Adrenal gland (tissue), 12 donors: ENCODE measurements around the gene ALPP. TPM values are rescaled to one million over a fixed set of nuclear protein-coding genes. Genes with fewer than 3 reads are reported as not detected.

Source experiments
- DNase-seq, 7 donors: peaks; one replicate each; pipeline ENCODE4 v3.0.0-alpha.2; 2019 to 2020
- H3K27ac ChIP-seq, 5 donors: fragments of 200-600 bp; sonication (generic) in 4 of 5; 1 replicate in 3 of 5; 2 replicates in 2 of 5; pipeline versions ENCODE4 v1.5.1 to v1.8.0; 2016 to 2020; ENCODE audit warnings: mild to moderate bottlenecking in 1 of 5
- H3K27me3 ChIP-seq: fragments of 200-600 bp; 2 replicates; pipeline ENCODE4 v1.8.0; 2021
- H3K36me3 ChIP-seq, 2 donors: fragments of 200-600 bp; replicated peaks in 1 of 2; 1 replicate in 1 of 2; 2 replicates in 1 of 2; pipeline versions ENCODE4 v1.5.1 to v1.8.0; 2018 to 2022
- H3K4me1 ChIP-seq, 2 donors: fragments of 200-600 bp; replicated peaks in 1 of 2; 1 replicate in 1 of 2; 2 replicates in 1 of 2; pipeline versions ENCODE4 v1.5.1 to v1.8.0; 2018 to 2021
- H3K4me3 ChIP-seq, 4 donors: fragments of 200-600 bp; sonication (generic) in 3 of 4; one replicate each; pipeline ENCODE4 v1.5.1; 2016 to 2018
- H3K9me3 ChIP-seq, 3 donors: fragments of 200-600 bp; sonication (generic) in 1 of 3; replicated peaks in 1 of 3; 1 replicate in 2 of 3; 2 replicates in 1 of 3; pipeline versions ENCODE4 v1.5.1 to v1.8.0; 2016 to 2021
- POLR2A ChIP-seq, 2 donors: fragments of 450-650 bp; IDR thresholded peaks; one replicate each; pipeline ENCODE4 v1.6.1; 2017; ENCODE audit warnings: antibody characterized with exemption in 2 of 2, mild to moderate bottlenecking in 2 of 2, moderate library complexity in 1 of 2
- WGBS, 4 donors: extraction: QIAGEN DNeasy Blood & Tissue Kit in 2 of 4; methylation state at CpG; one replicate each; pipeline versions ENCODE4 v1.1.5 to v1.1.7; 2013 to 2017; 5-methylcytosine and 5-hydroxymethylcytosine counted together
- intact Hi-C, 2 donors: fragments of 100-400 bp; cut with DNase I; formaldehyde crosslinking; loops; one replicate each; pipeline versions ENCODE4 v1.14.1 to v1.15.0; 2022 to 2023
- polyA plus RNA-seq, 3 donors: library from polyadenylated mRNA; stranded (reverse); fragments of 200-250 nt in 2 of 3; fragments of 350-450 nt in 1 of 3; fragmentation: Illumina TruSeq in 1 of 3; extraction: RNeasy Lipid Tissue Mini Kit (QIAGEN cat#74804) in 1 of 3; gene quantifications; one replicate each; pipeline ENCODE4 v1.2.3, GENCODE V29; 2013 to 2014
- total RNA-seq, 9 donors: library from RNA; depleted of rRNA in 4 of 9; stranded (reverse); fragments of >200 nt in 4 of 9; fragments of 120-200 nt in 1 of 9; fragmentation: NEBNext Ultra II Directional in 1 of 9; extraction: Animal tissue kit (Norgen Biotek cat#: 25700) in 1 of 9; gene quantifications; one replicate each; pipeline versions ENCODE4 v1.1.0 to v1.2.4, GENCODE V29; 2013 to 2023
- TF ChIP-seq, protein P1 (sequence below), 6 experiments: fragments of 450-650 bp in 4 of 6; fragments of 200-600 bp in 2 of 6; sonication (generic) in 1 of 6; IDR thresholded peaks; 1 replicate in 5 of 6; 2 replicates in 1 of 6; pipeline versions ENCODE4 v1.5.1 to v1.8.0; 2016 to 2021; ENCODE audit warnings: antibody characterized with exemption in 6 of 6, mild to moderate bottlenecking in 2 of 6, moderate library complexity in 1 of 6
- donor health status: healthy with polysubstance abuse.
- donor health status: Bipolar disorder and iron deficiency.
- donor health status: DM: yes; HTN: yes; CAD: no.
- donor health status: DM: no; HTN: no; CAD: no.
- donor health status: DM: no; HTN: no; CAD: no.
- donor health status: DM: yes; HTN: yes; CAD: no.

The ALPP gene
- total and polyA plus RNA-seq, 12 donors, result not detected

DNA sequence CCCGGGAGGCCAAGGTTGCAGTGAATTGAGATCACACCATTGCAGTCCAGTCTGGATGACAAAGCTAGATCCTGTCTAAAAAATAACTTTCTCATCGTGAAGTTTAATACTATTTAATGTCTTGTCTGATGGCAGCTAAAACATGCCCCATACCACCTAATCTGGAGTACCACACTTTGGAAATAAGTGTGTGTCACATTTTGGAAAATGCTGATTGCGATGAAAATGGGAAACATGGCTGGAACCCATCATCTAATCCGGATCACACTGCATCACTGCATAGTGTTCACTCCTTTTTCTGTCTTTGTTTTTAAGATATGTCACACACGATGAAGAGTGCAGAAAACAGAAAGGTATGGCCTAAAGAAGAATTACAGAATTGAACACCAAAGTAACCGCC, 31.2 kb upstream of the ALPP start:
- no peak for DNase-seq
- Histone ChIP-seq H3K27ac (no peak overlapping the region), H3K27me3 (peaks cover 32% of the 10 kb centered on the region), H3K4me1 (peaks cover 0 to 9% of the 10 kb centered on the region in 2 donors), H3K9me3 (no peaks in the 10 kb centered on the region), H3K4me3 (no peak overlapping the region), H3K36me3 (no peaks in the 10 kb centered on the region)
- intact Hi-C loops, result no loop called here
- 88 to 92% (median 91%) methylated on average over 6 of the region's 6 CpGs for WGBS, 4 donors
- no peak for TF ChIP-seq POLR2A (IDR thresholded peaks at IDR 0.05)
- TF ChIP-seq, protein P1, sequence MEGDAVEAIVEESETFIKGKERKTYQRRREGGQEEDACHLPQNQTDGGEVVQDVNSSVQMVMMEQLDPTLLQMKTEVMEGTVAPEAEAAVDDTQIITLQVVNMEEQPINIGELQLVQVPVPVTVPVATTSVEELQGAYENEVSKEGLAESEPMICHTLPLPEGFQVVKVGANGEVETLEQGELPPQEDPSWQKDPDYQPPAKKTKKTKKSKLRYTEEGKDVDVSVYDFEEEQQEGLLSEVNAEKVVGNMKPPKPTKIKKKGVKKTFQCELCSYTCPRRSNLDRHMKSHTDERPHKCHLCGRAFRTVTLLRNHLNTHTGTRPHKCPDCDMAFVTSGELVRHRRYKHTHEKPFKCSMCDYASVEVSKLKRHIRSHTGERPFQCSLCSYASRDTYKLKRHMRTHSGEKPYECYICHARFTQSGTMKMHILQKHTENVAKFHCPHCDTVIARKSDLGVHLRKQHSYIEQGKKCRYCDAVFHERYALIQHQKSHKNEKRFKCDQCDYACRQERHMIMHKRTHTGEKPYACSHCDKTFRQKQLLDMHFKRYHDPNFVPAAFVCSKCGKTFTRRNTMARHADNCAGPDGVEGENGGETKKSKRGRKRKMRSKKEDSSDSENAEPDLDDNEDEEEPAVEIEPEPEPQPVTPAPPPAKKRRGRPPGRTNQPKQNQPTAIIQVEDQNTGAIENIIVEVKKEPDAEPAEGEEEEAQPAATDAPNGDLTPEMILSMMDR (IDR thresholded peaks at IDR 0.05), result no peak

DNA sequence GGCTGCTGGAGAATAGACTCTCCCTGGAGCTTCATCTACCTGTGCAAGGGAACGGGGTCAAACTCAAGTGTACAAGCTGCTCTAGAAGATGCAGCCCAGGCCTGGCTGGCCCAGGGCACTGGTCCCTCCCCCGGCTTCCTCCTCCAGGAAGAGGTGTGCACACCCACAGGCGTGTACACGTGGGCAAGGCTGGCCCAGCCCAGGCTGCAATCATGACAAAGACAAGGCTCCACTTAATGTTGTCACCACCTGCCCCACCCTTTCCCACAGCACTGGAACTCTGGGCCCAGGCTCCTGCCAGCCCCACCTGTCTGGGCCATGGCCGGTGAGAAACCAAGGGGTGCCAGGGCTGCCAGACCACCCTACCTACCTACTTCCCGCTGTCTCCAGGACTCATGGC, 29.6 kb upstream of the ALPP start:
- intact Hi-C loops, result no loop called here
- Histone ChIP-seq H3K4me3 (no peak overlapping the region), H3K27ac (no peak overlapping the region), H3K27me3 (peaks cover 48% of the 10 kb centered on the region), H3K9me3 (no peaks in the 10 kb centered on the region), H3K36me3 (no peaks in the 10 kb centered on the region), H3K4me1 (peaks cover 0 to 9% of the 10 kb centered on the region in 2 donors)
- DNase-seq, result peak in 1 of 7 donors; percentile 10
- TF ChIP-seq, protein P1 (IDR thresholded peaks at IDR 0.05), result no peak
- TF ChIP-seq POLR2A (IDR thresholded peaks at IDR 0.05), result no peak
- WGBS, 4 donors, result 55 to 67% (median 63%) methylated on average over 1 to 6 of the region's 6 CpGs

DNA sequence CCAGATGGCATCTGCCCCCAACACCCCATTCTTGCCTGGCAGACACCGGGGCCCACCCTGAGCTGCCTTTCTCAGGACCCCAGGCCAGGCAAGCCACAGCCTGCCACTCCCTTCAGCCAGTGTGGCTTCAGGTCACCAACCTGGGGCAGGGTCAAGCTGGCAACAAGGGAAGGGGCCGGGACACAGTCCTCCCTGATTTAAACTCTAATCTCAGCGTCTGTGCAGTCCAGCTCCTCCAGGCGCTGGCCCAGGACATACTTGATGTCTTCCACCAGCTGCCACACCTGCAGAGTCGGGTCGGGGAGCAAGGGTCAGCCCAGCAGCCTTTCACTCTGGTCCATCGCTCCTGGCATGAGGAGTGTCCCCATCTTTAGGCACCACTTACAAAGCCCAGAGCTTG, 29.0 kb upstream of the ALPP start:
- WGBS, 4 donors, result 72 to 76% (median 74%) methylated on average over 2 to 7 of the region's 7 CpGs
- DNase-seq, result peak in 1 of 7 donors; percentile 3
- Histone ChIP-seq H3K4me1 (peaks cover 0 to 9% of the 10 kb centered on the region in 2 donors), H3K4me3 (no peak overlapping the region), H3K27ac (no peak overlapping the region), H3K36me3 (no peaks in the 10 kb centered on the region), H3K27me3 (peaks cover 54% of the 10 kb centered on the region), H3K9me3 (no peaks in the 10 kb centered on the region)
- TF ChIP-seq, protein P1 (IDR thresholded peaks at IDR 0.05), result no peak
- no peak for TF ChIP-seq POLR2A (IDR thresholded peaks at IDR 0.05)
- intact Hi-C loops, result no loop called here

DNA sequence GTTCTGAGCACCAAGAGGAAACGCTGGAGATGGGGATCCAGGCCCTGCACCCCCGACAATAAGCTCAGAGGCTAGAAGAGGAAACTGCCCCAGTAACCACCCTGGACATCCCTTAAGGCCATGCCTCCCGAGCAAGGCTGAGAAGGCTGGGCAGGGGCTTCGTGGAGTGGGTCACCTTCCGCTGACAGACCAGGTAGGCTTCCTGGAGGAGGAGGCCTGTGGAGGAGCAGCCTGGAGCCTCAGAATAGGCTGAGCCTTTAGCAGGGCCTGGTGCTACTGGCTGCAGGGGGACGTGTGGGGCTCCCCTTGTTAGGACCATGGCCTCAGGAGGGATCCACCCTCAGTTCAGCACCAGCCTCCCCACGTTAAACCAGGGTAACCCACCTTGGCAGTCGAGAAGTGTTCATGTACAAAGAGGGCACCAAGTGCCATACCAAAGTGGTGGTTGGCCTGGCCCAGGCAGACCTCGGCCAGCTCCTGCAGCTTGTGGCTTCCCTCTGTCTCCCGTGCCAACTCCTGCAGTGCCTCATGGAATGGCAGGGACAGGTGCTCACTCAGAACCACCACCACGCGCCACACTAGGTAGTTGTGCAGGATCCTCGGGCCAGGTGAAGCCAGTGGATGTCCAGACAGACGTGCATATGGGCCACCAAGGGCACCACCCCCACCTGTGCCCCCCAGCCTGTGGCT, 28.5 kb upstream of the ALPP start:
- WGBS, 4 donors, result 57 to 84% (median 65%) methylated on average over 6 to 14 of the region's 14 CpGs
- Histone ChIP-seq H3K4me1 (peaks cover 0 to 9% of the 10 kb centered on the region in 2 donors), H3K27ac (no peak overlapping the region), H3K27me3 (peaks cover 58% of the 10 kb centered on the region), H3K36me3 (no peaks in the 10 kb centered on the region), H3K9me3 (no peaks in the 10 kb centered on the region), H3K4me3 (no peak overlapping the region)
- peak in 1 of 7 donors; percentile 7 for DNase-seq
- TF ChIP-seq POLR2A (IDR thresholded peaks at IDR 0.05), result no peak
- TF ChIP-seq, protein P1 (IDR thresholded peaks at IDR 0.05), result no peak
- intact Hi-C loops, result no loop called here
